Measurements from ENCODE around the gene TSEN54. TPM values are rescaled to one million over a fixed set of nuclear protein-coding genes. Genes with fewer than 3 reads are reported as not detected.

Gene TSEN54
- total RNA-seq, 2 experiments from 2014 or later, result 73.3 to 78.7 TPM

- Histone ChIP-seq H3K36me3 (ENCODE audit: insufficient read depth, low read length) (peaks cover 38% of the 10 kb centered on the region), H3K27me3 (ENCODE audit: control insufficient read depth in 1 of 2, insufficient read depth in 2 of 2, low read length in 2 of 2) (no peaks in the 10 kb centered on the region), H3K27ac (ENCODE audit: low read depth in 1 of 2, low read length in 2 of 2) (no peak overlapping the region), H3K9me3 (ENCODE audit: control insufficient read depth in 1 of 2, insufficient read depth in 1 of 2, low read length in 2 of 2) (no peaks in the 10 kb centered on the region), H3K4me3 (ENCODE audit: low read length) (peak overlapping the region; percentile 64), H3K4me1 (ENCODE audit: insufficient read depth, low read length) (peaks cover 28% of the 10 kb centered on the region)
- POLR2A ChIA-PET, result interaction anchor here (0.6 to 3.3 kb wide), 7 partner anchors 7 to 342 kb away, joined by 3 to 57 read pairs (median 5); partner anchors contain the start of genes MIF4GD, SUMO2, TMEM94 and TSEN54
- peaks cover 27% of the 10 kb centered on the region for H3K4me1 Mint-ChIP-seq (ENCODE audit: low read depth)
- no peaks in the 10 kb centered on the region for H3K9me3 Mint-ChIP-seq
- H3K27me3 Mint-ChIP-seq, result no peaks in the 10 kb centered on the region
- peak overlapping the region; percentile 74 for H3K4me3 Mint-ChIP-seq
- no peak overlapping the region for H3K27ac Mint-ChIP-seq
- CTCF ChIA-PET, result interaction anchor here (0.6 to 1.8 kb wide), 3 partner anchors 8 to 216 kb away, joined by 3 to 26 read pairs (median 6); partner anchors contain the start of genes CASKIN2 and TSEN54
- DNase-seq, result no peak
- ATAC-seq (ENCODE audit: poor library complexity), result no peak
- intact Hi-C loops (cut with DNase I, micrococcal nuclease), result loop anchor here in 1 of 2 experiments (2.0 to 10.0 kb wide), 2 partner anchors 64 to 330 kb away; partner anchors contain the start of gene WBP2
- TF ChIP-seq CTCF (IDR thresholded peaks at IDR 0.05), result no peak
- H3K36me3 Mint-ChIP-seq (ENCODE audit: low read depth), result peaks cover 35% of the 10 kb centered on the region
Observed at GRCh38 chr17:75524269-75524969, 8.1 kb downstream of the TSEN54 start.

- H3K27ac Mint-ChIP-seq, result no peak within 1 kb of the TSS
Observed at GRCh38 chr17:75524970-75525805, 8.9 kb downstream of the TSEN54 start, which contains the start of gene LLGL2. Gene LLGL2 (plus strand): TSS chr17:75525697. CDS start chr17:75543427, 17,730 bp downstream.

More at GRCh38 chr17:75524970-75525805, 8.9 kb downstream of the TSEN54 start, which contains the start of gene LLGL2:
- POLR2A ChIA-PET, result interaction anchor here (0.6 to 3.3 kb wide), 13 partner anchors 8 to 342 kb away, joined by 3 to 57 read pairs (median 4); partner anchors contain the start of genes MIF4GD, SLC25A19, SUMO2 and TMEM94
- no peaks in the 10 kb centered on the region for H3K27me3 ChIP-seq (ENCODE audit: control insufficient read depth in 1 of 2, insufficient read depth in 2 of 2, low read length in 2 of 2)
- Mint-ChIP-seq H3K9me3 (no peaks in the 10 kb centered on the region), H3K36me3 (ENCODE audit: low read depth) (peaks cover 34% of the 10 kb centered on the region), H3K4me1 (ENCODE audit: low read depth) (peaks cover 24% of the 10 kb centered on the region), H3K27me3 (no peaks in the 10 kb centered on the region), H3K4me3 (peak within 1 kb of the TSS; percentile 82)
- ATAC-seq (ENCODE audit: poor library complexity), result peak; percentile 91
- no peaks in the 10 kb centered on the region for H3K9me3 ChIP-seq (ENCODE audit: control insufficient read depth in 1 of 2, insufficient read depth in 1 of 2, low read length in 2 of 2)
- peak within 1 kb of the TSS; percentile 64 for H3K4me3 ChIP-seq (ENCODE audit: low read length)
- no peak within 1 kb of the TSS for H3K27ac ChIP-seq (ENCODE audit: low read depth in 1 of 2, low read length in 2 of 2)
- peak; percentile 44 for TF ChIP-seq CTCF (IDR thresholded peaks at IDR 0.05)
- CTCF ChIA-PET, result interaction anchor here (0.6 to 1.8 kb wide), 5 partner anchors 9 to 217 kb away, joined by 3 to 26 read pairs (median 4); partner anchors contain the start of genes CASKIN2 and TSEN54
- peaks cover 32% of the 10 kb centered on the region for H3K36me3 ChIP-seq (ENCODE audit: insufficient read depth, low read length)
- peaks cover 28% of the 10 kb centered on the region for H3K4me1 ChIP-seq (ENCODE audit: insufficient read depth, low read length)
- intact Hi-C loops (cut with DNase I, micrococcal nuclease), result loop anchor here (1.0 to 10.0 kb wide), 5 partner anchors 9 to 330 kb away; partner anchors contain the start of genes MYO15B (in 1 of the 2), RECQL5 (in 1 of the 2), SAP30BP (in 1 of the 2) and TSEN54 (in 1 of the 2)
- DNase-seq, result peak; percentile 68 to 96 (median 84)

All from CD4-positive, alpha-beta T cell (primary cell).